NCI-H1930 (cell line): ENCODE measurements around the gene SEMA4D.
"Not testable (repeated sequence)": the region's sequence is repeated elsewhere in the genome, so short reads cannot be mapped to it uniquely, and the experiment has no call there.

ENCODE experiments used
- DNase-seq, 2 experiments: peaks; one replicate each; lab custom pipeline; 2025; lab: John Stamatoyannopoulos, UW

Gene SEMA4D

GRCh38 chr9:89482901-89483361 lies 15.0 kb downstream of the SEMA4D start:
- no peak for DNase-seq

GRCh38 chr9:89482056-89482851 lies 15.7 kb downstream of the SEMA4D start:
- DNase-seq, result no peak

GRCh38 chr9:89481538-89481915 lies 16.4 kb downstream of the SEMA4D start:
- no peak for DNase-seq

GRCh38 chr9:89480825-89481537 lies 16.9 kb downstream of the SEMA4D start:
- DNase-seq, result no peak

GRCh38 chr9:89480372-89480771 lies 17.5 kb downstream of the SEMA4D start:
- DNase-seq, result not testable (repeated sequence)

- not testable (repeated sequence) for DNase-seq
Measured at GRCh38 chr9:89479669-89480011, 18.3 kb downstream of the SEMA4D start.

GRCh38 chr9:89478821-89479668 lies 18.9 kb downstream of the SEMA4D start:
- no peak for DNase-seq

- no peak for DNase-seq
Measured at GRCh38 chr9:89477811-89478630, 19.9 kb downstream of the SEMA4D start.

- DNase-seq, result no peak
Measured at GRCh38 chr9:89477384-89477783, 20.5 kb downstream of the SEMA4D start.

- DNase-seq, result no peak
Measured at GRCh38 chr9:89476546-89476945, 21.4 kb downstream of the SEMA4D start.

- DNase-seq, result no peak
Measured at GRCh38 chr9:89475891-89476440, 21.9 kb downstream of the SEMA4D start.

- DNase-seq, result no peak
Measured at GRCh38 chr9:89474939-89475338, 23.0 kb downstream of the SEMA4D start.

GRCh38 chr9:89473762-89474469 lies 24.0 kb downstream of the SEMA4D start:
- DNase-seq, result peak; percentile 23 to 36

GRCh38 chr9:89471796-89472320 lies 26.1 kb downstream of the SEMA4D start:
- DNase-seq, result not testable (repeated sequence)

GRCh38 chr9:89471390-89471789 lies 26.5 kb downstream of the SEMA4D start:
- no peak for DNase-seq

- peak in 1 of 2 experiments; percentile 6 for DNase-seq
Measured at GRCh38 chr9:89470224-89470839, 27.6 kb downstream of the SEMA4D start.

GRCh38 chr9:89469003-89469402 lies 28.9 kb downstream of the SEMA4D start:
- no peak for DNase-seq

GRCh38 chr9:89468281-89468960 lies 29.5 kb downstream of the SEMA4D start:
- no peak for DNase-seq

- DNase-seq, result no peak
Measured at GRCh38 chr9:89467278-89467625, 30.7 kb downstream of the SEMA4D start.
